Measurements from ENCODE around the gene FSTL4. TPM values are rescaled to one million over a fixed set of nuclear protein-coding genes. Genes with fewer than 3 reads are reported as not detected.

The FSTL4 gene
- total and polyA plus RNA-seq, 9 donors = 0.07 to 0.22 (median 0.15) TPM; not detected in 4

DNA sequence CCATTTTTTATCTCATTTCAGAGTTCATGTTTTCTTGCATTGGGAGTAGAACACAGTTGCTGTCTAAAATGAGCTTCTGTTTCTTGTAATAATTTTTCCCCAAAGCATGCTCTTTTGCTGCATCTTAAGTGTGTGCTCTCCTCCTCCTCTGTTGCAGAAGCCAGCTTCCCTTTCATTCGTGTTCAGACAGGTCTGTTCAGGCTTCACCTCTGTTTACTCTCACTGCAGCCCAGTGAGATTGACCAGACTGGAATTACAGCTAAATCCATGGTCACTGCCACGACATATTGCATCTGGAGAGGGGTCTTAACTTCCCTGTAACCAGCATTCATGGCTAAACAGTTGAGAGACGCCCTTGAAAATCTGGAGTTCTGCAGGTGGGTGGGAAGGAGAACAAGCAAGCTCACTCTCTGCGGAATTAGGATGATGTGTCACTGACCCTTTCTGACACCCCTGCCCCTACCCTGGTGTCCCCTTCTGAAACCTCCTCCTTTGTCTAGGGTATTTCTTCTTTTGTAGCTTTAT, 223.2 kb downstream of the FSTL4 start:
- no peak overlapping the region for H3K4me3 ChIP-seq
- intact Hi-C loops (cut with DNase I) = no loop called here
- no peak for DNase-seq
- no peaks in the 10 kb centered on the region for H3K27me3 ChIP-seq
- WGBS, 3 donors = 33 to 39% (median 35%) methylated on average over 4 of the region's 4 CpGs
- no peak for TF ChIP-seq POLR2A (IDR thresholded peaks at IDR 0.05)
- TF ChIP-seq EP300 (IDR thresholded peaks at IDR 0.05) = no peak
- TF ChIP-seq, protein P1, sequence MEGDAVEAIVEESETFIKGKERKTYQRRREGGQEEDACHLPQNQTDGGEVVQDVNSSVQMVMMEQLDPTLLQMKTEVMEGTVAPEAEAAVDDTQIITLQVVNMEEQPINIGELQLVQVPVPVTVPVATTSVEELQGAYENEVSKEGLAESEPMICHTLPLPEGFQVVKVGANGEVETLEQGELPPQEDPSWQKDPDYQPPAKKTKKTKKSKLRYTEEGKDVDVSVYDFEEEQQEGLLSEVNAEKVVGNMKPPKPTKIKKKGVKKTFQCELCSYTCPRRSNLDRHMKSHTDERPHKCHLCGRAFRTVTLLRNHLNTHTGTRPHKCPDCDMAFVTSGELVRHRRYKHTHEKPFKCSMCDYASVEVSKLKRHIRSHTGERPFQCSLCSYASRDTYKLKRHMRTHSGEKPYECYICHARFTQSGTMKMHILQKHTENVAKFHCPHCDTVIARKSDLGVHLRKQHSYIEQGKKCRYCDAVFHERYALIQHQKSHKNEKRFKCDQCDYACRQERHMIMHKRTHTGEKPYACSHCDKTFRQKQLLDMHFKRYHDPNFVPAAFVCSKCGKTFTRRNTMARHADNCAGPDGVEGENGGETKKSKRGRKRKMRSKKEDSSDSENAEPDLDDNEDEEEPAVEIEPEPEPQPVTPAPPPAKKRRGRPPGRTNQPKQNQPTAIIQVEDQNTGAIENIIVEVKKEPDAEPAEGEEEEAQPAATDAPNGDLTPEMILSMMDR (IDR thresholded peaks at IDR 0.05) = no peak
- H3K27ac ChIP-seq = no peak overlapping the region
- no peaks in the 10 kb centered on the region for H3K9me3 ChIP-seq
- H3K4me1 ChIP-seq (ENCODE audit: insufficient read depth) = no peaks in the 10 kb centered on the region
- no peaks in the 10 kb centered on the region for H3K36me3 ChIP-seq

DNA sequence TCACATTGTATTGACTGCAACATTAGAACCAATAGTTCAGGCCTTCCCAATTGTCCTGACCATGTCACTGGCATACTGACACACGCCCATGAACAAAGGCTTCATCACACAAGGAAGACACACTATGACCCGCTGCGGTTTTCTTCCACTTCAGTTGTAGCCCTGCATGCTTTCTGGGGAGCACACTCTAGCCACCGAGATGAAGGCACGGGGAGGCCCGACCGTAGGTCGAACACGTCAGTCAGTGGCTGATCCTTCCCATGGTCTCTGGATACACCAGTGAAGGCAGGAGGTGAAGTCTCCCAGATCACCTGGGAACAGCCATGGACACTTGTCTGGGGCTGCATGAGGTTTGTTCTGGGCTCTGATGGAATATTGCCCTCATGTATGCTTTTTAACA, 224.7 kb downstream of the FSTL4 start:
- no peaks in the 10 kb centered on the region for H3K27me3 ChIP-seq
- H3K27ac ChIP-seq = no peak overlapping the region
- TF ChIP-seq EP300 (IDR thresholded peaks at IDR 0.05) (no peak), POLR2A (IDR thresholded peaks at IDR 0.05) (no peak)
- TF ChIP-seq, protein P1 (IDR thresholded peaks at IDR 0.05) = no peak
- H3K4me1 ChIP-seq (ENCODE audit: insufficient read depth) = no peaks in the 10 kb centered on the region
- no peaks in the 10 kb centered on the region for H3K36me3 ChIP-seq
- 94 to 96% (median 96%) methylated on average over 9 of the region's 9 CpGs for WGBS, 3 donors
- no peak overlapping the region for H3K4me3 ChIP-seq
- intact Hi-C loops (cut with DNase I) = no loop called here
- H3K9me3 ChIP-seq = no peaks in the 10 kb centered on the region
- no peak for DNase-seq

DNA sequence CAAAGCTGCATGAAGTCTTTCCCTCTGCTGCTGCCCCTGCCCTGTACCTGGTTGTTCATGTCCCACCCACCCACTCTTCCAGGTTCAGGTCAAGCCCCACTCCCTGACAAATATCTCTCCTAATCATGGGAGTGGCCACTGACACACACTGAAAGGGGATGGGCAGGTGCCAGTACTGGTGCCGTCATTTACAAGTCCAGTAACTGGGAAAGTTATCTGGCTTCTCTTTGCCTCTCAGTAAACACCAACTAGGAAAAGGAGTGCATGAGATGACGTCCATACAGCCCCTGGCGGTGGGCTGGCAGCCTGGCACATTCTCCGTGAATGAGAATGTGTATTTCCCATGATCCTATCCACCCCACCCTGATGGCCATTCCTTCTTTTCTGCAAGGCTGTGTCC, 225.2 kb downstream of the FSTL4 start:
- H3K27me3 ChIP-seq = no peaks in the 10 kb centered on the region
- no peak overlapping the region for H3K4me3 ChIP-seq
- TF ChIP-seq EP300 (IDR thresholded peaks at IDR 0.05) (no peak), POLR2A (IDR thresholded peaks at IDR 0.05) (no peak)
- TF ChIP-seq, protein P1 (IDR thresholded peaks at IDR 0.05) = no peak
- no peaks in the 10 kb centered on the region for H3K4me1 ChIP-seq (ENCODE audit: insufficient read depth)
- H3K27ac ChIP-seq = no peak overlapping the region
- WGBS, 3 donors = 58 to 69% (median 66%) methylated on average over 4 of the region's 4 CpGs
- no peaks in the 10 kb centered on the region for H3K36me3 ChIP-seq
- intact Hi-C loops (cut with DNase I) = no loop called here
- no peaks in the 10 kb centered on the region for H3K9me3 ChIP-seq
- DNase-seq = no peak

DNA sequence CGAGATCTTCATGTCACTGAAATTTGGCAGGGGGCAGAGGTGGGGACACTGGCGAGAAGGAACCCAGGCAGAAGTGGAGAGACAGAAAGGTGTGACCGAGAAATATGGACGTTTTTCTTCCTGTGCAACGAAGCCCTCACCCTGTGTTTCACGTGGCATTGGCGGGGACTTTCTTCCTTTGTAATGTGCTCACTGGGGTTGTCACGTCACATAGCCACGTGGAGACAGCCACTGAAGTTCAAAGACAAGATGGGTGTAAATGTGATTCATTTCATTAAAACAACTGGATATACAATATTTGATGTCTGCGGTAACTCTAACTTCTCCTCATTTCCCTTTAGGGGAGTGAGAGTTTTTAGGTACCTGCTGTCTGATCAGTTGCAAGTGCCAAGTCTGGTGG, 225.7 kb downstream of the FSTL4 start:
- TF ChIP-seq EP300 (IDR thresholded peaks at IDR 0.05) = no peak
- TF ChIP-seq POLR2A (IDR thresholded peaks at IDR 0.05) = no peak
- TF ChIP-seq, protein P1 (IDR thresholded peaks at IDR 0.05) = no peak
- no peak for DNase-seq
- Histone ChIP-seq H3K36me3 (no peaks in the 10 kb centered on the region), H3K27ac (no peak overlapping the region), H3K4me3 (no peak overlapping the region), H3K27me3 (no peaks in the 10 kb centered on the region), H3K4me1 (ENCODE audit: insufficient read depth) (no peaks in the 10 kb centered on the region), H3K9me3 (no peaks in the 10 kb centered on the region)
- WGBS, 3 donors = 69 to 80% (median 78%) methylated on average over 10 of the region's 10 CpGs
- intact Hi-C loops (cut with DNase I) = no loop called here

All from ovary (tissue), 9 donors.